Peyer's patch (tissue), 4 donors: ENCODE measurements around the gene CD34. TPM values are rescaled to one million over a fixed set of nuclear protein-coding genes. Genes with fewer than 3 reads are reported as not detected.

Experiments used
- DNase-seq, 3 donors: peaks; one replicate each; pipeline ENCODE4 v3.0.0-alpha.2; 2017 to 2019
- H3K27ac ChIP-seq, 4 donors: fragments of 200-600 bp; sonication (generic); one replicate each; pipeline ENCODE4 v1.5.1; 2016 to 2019
- H3K27me3 ChIP-seq, 2 donors: fragments of 200-600 bp; sonication (generic); one replicate each; pipeline ENCODE4 v1.5.1; 2019
- H3K36me3 ChIP-seq, 3 donors: fragments of 200-600 bp; sonication (generic); one replicate each; pipeline ENCODE4 v1.5.1; 2016 to 2019
- H3K4me1 ChIP-seq, 4 donors: fragments of 200-600 bp; sonication (generic); one replicate each; pipeline ENCODE4 v1.5.1; 2016 to 2019
- H3K4me3 ChIP-seq, 4 donors: fragments of 200-600 bp; sonication (generic); 1 replicate in 3 of 4; 2 replicates in 1 of 4; pipeline ENCODE4 v1.5.1; 2016 to 2019; ENCODE audit warnings: mild to moderate bottlenecking in 1 of 4
- H3K9me3 ChIP-seq, 4 donors: fragments of 200-600 bp; sonication (generic); one replicate each; pipeline ENCODE4 v1.5.1; 2016 to 2019; ENCODE audit warnings: mild to moderate bottlenecking in 1 of 4
- CTCF ChIP-seq, 6 experiments: fragments of 450-650 bp in 4 of 6; fragments of 200-600 bp in 2 of 6; sonication (generic) in 1 of 6; IDR thresholded peaks; one replicate each; pipeline ENCODE4 v1.5.1; 2017 to 2019; ENCODE audit warnings: antibody characterized with exemption in 6 of 6, mild to moderate bottlenecking in 3 of 6, moderate library complexity in 1 of 6
- POLR2A ChIP-seq, 2 donors: fragments of 450-650 bp; IDR thresholded peaks; one replicate each; pipeline ENCODE4 v1.5.1; 2017; ENCODE audit warnings: antibody characterized with exemption in 2 of 2, mild to moderate bottlenecking in 2 of 2, moderate library complexity in 2 of 2
- total RNA-seq, 4 donors: library from RNA; depleted of rRNA; stranded (reverse); fragments of >200 nt; gene quantifications; one replicate each; pipeline ENCODE4 v1.1.0, GENCODE V29; 2016

The CD34 gene
- total RNA-seq, 4 donors from 2014 or later, result 4.6 to 21.9 (median 19.6) TPM

GRCh38 chr1:207919523-207920170 lies 8.7 kb upstream of the CD34 start:
- DNase-seq, result no peak
- H3K27me3 ChIP-seq, result no peaks in the 10 kb centered on the region
- H3K4me1 ChIP-seq, result no peaks in the 10 kb centered on the region
- peak overlapping the region in 1 of 4 donors; percentile 46 for H3K27ac ChIP-seq
- no peaks in the 10 kb centered on the region for H3K9me3 ChIP-seq
- no peaks in the 10 kb centered on the region for H3K36me3 ChIP-seq
- H3K4me3 ChIP-seq, result no peak overlapping the region
- TF ChIP-seq POLR2A (IDR thresholded peaks at IDR 0.05) (no peak), CTCF (IDR thresholded peaks at IDR 0.05) (no peak)

- Histone ChIP-seq H3K4me1 (no peaks in the 10 kb centered on the region), H3K9me3 (no peaks in the 10 kb centered on the region), H3K4me3 (no peak overlapping the region), H3K27ac (no peak overlapping the region), H3K36me3 (no peaks in the 10 kb centered on the region), H3K27me3 (no peaks in the 10 kb centered on the region)
- DNase-seq, result no peak
- TF ChIP-seq POLR2A (IDR thresholded peaks at IDR 0.05) (no peak), CTCF (IDR thresholded peaks at IDR 0.05) (no peak)
Observed at GRCh38 chr1:207918581-207918980, 7.7 kb upstream of the CD34 start.

GRCh38 chr1:207918011-207918410 lies 7.1 kb upstream of the CD34 start:
- Histone ChIP-seq H3K27me3 (no peaks in the 10 kb centered on the region), H3K4me3 (no peak overlapping the region), H3K4me1 (no peaks in the 10 kb centered on the region), H3K27ac (peak overlapping the region in 1 of 4 donors; percentile 28), H3K36me3 (no peaks in the 10 kb centered on the region), H3K9me3 (no peaks in the 10 kb centered on the region)
- TF ChIP-seq CTCF (IDR thresholded peaks at IDR 0.05) (no peak), POLR2A (IDR thresholded peaks at IDR 0.05) (no peak)
- DNase-seq, result no peak

GRCh38 chr1:207917080-207917479 lies 6.2 kb upstream of the CD34 start:
- no peak for TF ChIP-seq CTCF (IDR thresholded peaks at IDR 0.05)
- TF ChIP-seq POLR2A (IDR thresholded peaks at IDR 0.05), result no peak
- DNase-seq, result no peak

GRCh38 chr1:207913951-207914350 lies 3.0 kb upstream of the CD34 start:
- DNase-seq, result no peak
- H3K36me3 ChIP-seq, result no peaks in the 10 kb centered on the region
- no peaks in the 10 kb centered on the region for H3K9me3 ChIP-seq
- TF ChIP-seq CTCF (IDR thresholded peaks at IDR 0.05), result no peak
- no peak for TF ChIP-seq POLR2A (IDR thresholded peaks at IDR 0.05)
- peaks cover 0 to 5% of the 10 kb centered on the region in 2 donors for H3K27me3 ChIP-seq
- peaks cover 0 to 12% (median 3%) of the 10 kb centered on the region in 4 donors for H3K4me1 ChIP-seq
- no peak overlapping the region for H3K27ac ChIP-seq
- H3K4me3 ChIP-seq, result no peak overlapping the region

More at GRCh38 chr1:207917080-207917479, 6.2 kb upstream of the CD34 start:
- Histone ChIP-seq H3K27me3 (no peaks in the 10 kb centered on the region), H3K4me1 (no peaks in the 10 kb centered on the region), H3K27ac (no peak overlapping the region), H3K36me3 (no peaks in the 10 kb centered on the region), H3K9me3 (no peaks in the 10 kb centered on the region), H3K4me3 (no peak overlapping the region)
